ENCODE results near the gene SEC14L1.

- TF ChIP-seq MXD4 (CRISPR knock-in tag; IDR thresholded peaks at IDR 0.05; ENCODE audit: borderline replicate concordance) (no peak), NR2C2 (CRISPR knock-in tag; IDR thresholded peaks at IDR 0.05) (no peak), SP1 (CRISPR knock-in tag; conservative IDR thresholded peaks at IDR 0.05) (no peak), TP53 (CRISPR knock-in tag; IDR thresholded peaks at IDR 0.05) (no peak), TEAD4 (CRISPR knock-in tag; IDR thresholded peaks at IDR 0.05) (no peak), ATF3 (CRISPR knock-in tag; conservative IDR thresholded peaks at IDR 0.05) (no peak), GABPB1 (CRISPR knock-in tag; IDR thresholded peaks at IDR 0.05) (no peak)
- TF ChIP-seq, protein P1, sequence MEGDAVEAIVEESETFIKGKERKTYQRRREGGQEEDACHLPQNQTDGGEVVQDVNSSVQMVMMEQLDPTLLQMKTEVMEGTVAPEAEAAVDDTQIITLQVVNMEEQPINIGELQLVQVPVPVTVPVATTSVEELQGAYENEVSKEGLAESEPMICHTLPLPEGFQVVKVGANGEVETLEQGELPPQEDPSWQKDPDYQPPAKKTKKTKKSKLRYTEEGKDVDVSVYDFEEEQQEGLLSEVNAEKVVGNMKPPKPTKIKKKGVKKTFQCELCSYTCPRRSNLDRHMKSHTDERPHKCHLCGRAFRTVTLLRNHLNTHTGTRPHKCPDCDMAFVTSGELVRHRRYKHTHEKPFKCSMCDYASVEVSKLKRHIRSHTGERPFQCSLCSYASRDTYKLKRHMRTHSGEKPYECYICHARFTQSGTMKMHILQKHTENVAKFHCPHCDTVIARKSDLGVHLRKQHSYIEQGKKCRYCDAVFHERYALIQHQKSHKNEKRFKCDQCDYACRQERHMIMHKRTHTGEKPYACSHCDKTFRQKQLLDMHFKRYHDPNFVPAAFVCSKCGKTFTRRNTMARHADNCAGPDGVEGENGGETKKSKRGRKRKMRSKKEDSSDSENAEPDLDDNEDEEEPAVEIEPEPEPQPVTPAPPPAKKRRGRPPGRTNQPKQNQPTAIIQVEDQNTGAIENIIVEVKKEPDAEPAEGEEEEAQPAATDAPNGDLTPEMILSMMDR (IDR thresholded peaks at IDR 0.05): no peak
- TF ChIP-seq, protein P2, sequence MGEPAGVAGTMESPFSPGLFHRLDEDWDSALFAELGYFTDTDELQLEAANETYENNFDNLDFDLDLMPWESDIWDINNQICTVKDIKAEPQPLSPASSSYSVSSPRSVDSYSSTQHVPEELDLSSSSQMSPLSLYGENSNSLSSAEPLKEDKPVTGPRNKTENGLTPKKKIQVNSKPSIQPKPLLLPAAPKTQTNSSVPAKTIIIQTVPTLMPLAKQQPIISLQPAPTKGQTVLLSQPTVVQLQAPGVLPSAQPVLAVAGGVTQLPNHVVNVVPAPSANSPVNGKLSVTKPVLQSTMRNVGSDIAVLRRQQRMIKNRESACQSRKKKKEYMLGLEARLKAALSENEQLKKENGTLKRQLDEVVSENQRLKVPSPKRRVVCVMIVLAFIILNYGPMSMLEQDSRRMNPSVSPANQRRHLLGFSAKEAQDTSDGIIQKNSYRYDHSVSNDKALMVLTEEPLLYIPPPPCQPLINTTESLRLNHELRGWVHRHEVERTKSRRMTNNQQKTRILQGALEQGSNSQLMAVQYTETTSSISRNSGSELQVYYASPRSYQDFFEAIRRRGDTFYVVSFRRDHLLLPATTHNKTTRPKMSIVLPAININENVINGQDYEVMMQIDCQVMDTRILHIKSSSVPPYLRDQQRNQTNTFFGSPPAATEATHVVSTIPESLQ (CRISPR knock-in tag; IDR thresholded peaks at IDR 0.05): no peak
Observed at GRCh38 chr17:77209330-77209748, 68.6 kb downstream of the SEC14L1 start.

Data from WTC11 (cell line).